H1 (cell line): ENCODE results near the gene ULK2. TPM values are rescaled to one million over a fixed set of nuclear protein-coding genes. Genes with fewer than 3 reads are reported as not detected.

Source experiments
- CTBP2 ChIP-seq: IDR thresholded peaks from 2 replicates; pipeline ENCODE4 v1.7.0; 2011; ENCODE audit warnings: borderline replicate concordance, mild to moderate bottlenecking, moderate library complexity, mixed read lengths, low read length; ENCODE audit not compliant: insufficient read depth, insufficient read length
- KDM1A ChIP-seq: fragments of 200-600, 300-600 bp; sonication (generic); IDR thresholded peaks from 2 replicates; pipeline ENCODE4 v1.7.1; 2016; ENCODE audit warnings: mild to moderate bottlenecking, low read length, borderline replicate concordance
- polyA plus RNA-seq, 7 experiments: library from polyadenylated mRNA; depleted of rRNA in 3 of 7; stranded (reverse) in 5 of 7; unstranded in 2 of 7; fragments of >200 nt in 5 of 7; fragments of 200-250 nt in 2 of 7; gene quantifications; 1 replicate in 5 of 7; 2 replicates in 1 of 7; 4 replicates in 1 of 7; pipeline versions ENCODE4 v1.2.1 to v1.2.3, GENCODE V29; 2011 to 2013; ENCODE audit warnings: missing spikeins in 2 of 7, mixed read lengths in 2 of 7
- total RNA-seq: library from RNA; stranded (reverse); fragmentation: NEBNext Ultra II Directional; extraction: Animal tissue kit (Norgen Biotek cat#: 25700); gene quantifications from 2 replicates; pipeline ENCODE4 v1.2.1, GENCODE V29; 2021

ULK2 gene
- total and polyA plus RNA-seq, 2 of the 8 experiments (the other 6 are each of a cell fraction or from before 2014, with no cell fraction given), result 5.3 to 9.8 TPM

GRCh38 chr17:19728084-19728495, 139.6 kb downstream of the ULK2 start (continued):
- TF ChIP-seq CTBP2, result no peak
- no peak for TF ChIP-seq KDM1A
